Immature natural killer cell (primary cell): ENCODE data around the gene MYL10. TPM values are rescaled to one million over a fixed set of nuclear protein-coding genes. Genes with fewer than 3 reads are reported as not detected.

Experiments used
- DNase-seq, 3 donors: peaks; one replicate each; pipeline ENCODE4 v3.0.0; 2022; ENCODE audit warnings: mixed read lengths in 1 of 3
- H3K27ac Mint-ChIP-seq, 6 donors: one replicate each; pipeline ENCODE4 v1.8.0; 2020; ENCODE audit warnings: mixed read lengths in 6 of 6, mild to moderate bottlenecking in 5 of 6, inconsistent platforms in 4 of 6, moderate library complexity in 3 of 6
- H3K27me3 Mint-ChIP-seq, 3 donors: one replicate each; pipeline ENCODE4 v1.8.0; 2020 to 2021; ENCODE audit warnings: low read depth in 3 of 3, mild to moderate bottlenecking in 3 of 3, mixed read lengths in 3 of 3, moderate library complexity in 3 of 3, inconsistent platforms in 1 of 3
- H3K36me3 Mint-ChIP-seq, 3 donors: one replicate each; pipeline ENCODE4 v1.8.0; 2020; ENCODE audit warnings: mixed read lengths in 3 of 3, inconsistent platforms in 2 of 3, mild to moderate bottlenecking in 2 of 3
- H3K4me1 Mint-ChIP-seq, 2 donors: one replicate each; pipeline ENCODE4 v1.8.0; 2020; ENCODE audit warnings: inconsistent platforms in 2 of 2, mild to moderate bottlenecking in 2 of 2, mixed read lengths in 2 of 2, moderate library complexity in 1 of 2
- H3K4me3 Mint-ChIP-seq, 5 donors: one replicate each; pipeline ENCODE4 v1.8.0; 2020; ENCODE audit warnings: mild to moderate bottlenecking in 5 of 5, mixed read lengths in 5 of 5, inconsistent platforms in 3 of 5, moderate library complexity in 3 of 5
- H3K9me3 Mint-ChIP-seq, 6 donors: one replicate each; pipeline ENCODE4 v1.8.0; 2020; ENCODE audit warnings: mild to moderate bottlenecking in 6 of 6, mixed read lengths in 6 of 6, inconsistent platforms in 4 of 6, moderate library complexity in 3 of 6
- polyA plus RNA-seq, 3 donors: library from polyadenylated mRNA; unstranded; fragments of 300-500 nt; fragmentation: Illumina TruSeq; gene quantifications; one replicate each; pipeline ENCODE4 v1.2.3, GENCODE V29; 2021

The MYL10 gene
- polyA plus RNA-seq, result not detected

DNA sequence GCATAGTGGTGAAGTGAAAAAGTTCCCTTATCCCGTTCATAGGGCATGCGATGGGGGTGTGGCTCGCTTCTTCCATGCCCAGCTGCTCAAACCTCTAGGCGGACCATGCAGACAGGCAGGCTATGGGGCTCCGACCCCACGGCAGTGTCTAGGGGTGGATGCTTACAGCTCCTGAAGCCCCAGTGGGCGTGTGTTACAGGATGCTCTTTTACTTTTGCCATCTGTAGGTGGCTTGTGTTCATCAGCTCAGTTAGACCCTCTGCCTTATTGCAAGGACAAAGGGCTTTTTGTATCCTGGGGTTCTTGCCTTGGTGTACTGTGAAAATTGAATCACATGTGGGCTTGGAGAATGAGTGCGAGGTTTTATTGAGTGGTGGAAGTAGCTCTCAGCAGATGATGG is at the start of gene MYL10:
MYL10 (minus strand) TSS at position 126 of the 400 bp plus-strand sequence. CDS start 178 bp downstream, outside the sequence.
- Mint-ChIP-seq H3K4me3 (no peak within 1 kb of the TSS), H3K27ac (no peak within 1 kb of the TSS), H3K9me3 (peaks cover 0 to 2% (median 0%) of the 10 kb centered on the region in 6 donors), H3K4me1 (no peaks in the 10 kb centered on the region), H3K27me3 (peaks cover 3 to 11% (median 6%) of the 10 kb centered on the region in 3 donors), H3K36me3 (no peaks in the 10 kb centered on the region)
- no peak for DNase-seq

GRCh38 chr7:101678658-101679057 is 49.6 kb upstream of the MYL10 start:
- Mint-ChIP-seq H3K4me3 (no peak overlapping the region), H3K27ac (no peak overlapping the region), H3K9me3 (no peaks in the 10 kb centered on the region), H3K27me3 (peaks cover 1 to 7% (median 2%) of the 10 kb centered on the region in 3 donors), H3K36me3 (no peaks in the 10 kb centered on the region), H3K4me1 (no peaks in the 10 kb centered on the region)
- DNase-seq, result no peak

DNA sequence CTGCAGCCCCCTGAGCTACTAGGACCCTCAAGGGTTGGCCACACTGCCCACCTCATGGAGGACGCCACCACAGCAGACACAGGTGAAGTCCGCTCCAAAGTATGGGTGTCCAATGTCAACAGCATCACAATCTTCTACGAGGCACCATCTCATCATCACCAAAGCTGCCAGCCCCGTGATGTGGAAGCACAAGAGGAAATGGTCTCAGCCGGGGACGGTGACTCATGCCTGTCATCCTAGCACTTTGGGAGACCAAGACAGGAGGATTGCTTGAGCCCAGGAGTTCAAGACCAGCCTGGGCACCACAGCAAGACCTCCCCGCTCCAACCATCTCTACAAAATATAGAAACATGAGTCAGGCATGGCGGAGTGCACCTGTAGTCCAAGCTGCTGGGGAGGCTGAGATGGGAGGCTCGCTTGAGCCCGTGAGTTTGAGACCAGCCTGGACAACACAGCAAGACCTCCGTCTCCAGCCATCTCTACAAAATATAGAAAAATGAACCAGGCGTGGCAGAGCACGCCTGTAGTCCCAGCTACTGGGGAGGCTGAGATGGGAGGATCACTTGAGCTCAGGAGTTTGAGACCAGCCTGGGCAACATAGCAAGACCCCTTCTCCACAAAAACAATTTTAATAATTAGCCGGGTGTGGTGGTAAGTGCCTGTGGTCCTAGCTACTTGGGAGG is 48.8 kb upstream of the MYL10 start:
- Mint-ChIP-seq H3K9me3 (no peaks in the 10 kb centered on the region), H3K27ac (no peak overlapping the region)

DNA sequence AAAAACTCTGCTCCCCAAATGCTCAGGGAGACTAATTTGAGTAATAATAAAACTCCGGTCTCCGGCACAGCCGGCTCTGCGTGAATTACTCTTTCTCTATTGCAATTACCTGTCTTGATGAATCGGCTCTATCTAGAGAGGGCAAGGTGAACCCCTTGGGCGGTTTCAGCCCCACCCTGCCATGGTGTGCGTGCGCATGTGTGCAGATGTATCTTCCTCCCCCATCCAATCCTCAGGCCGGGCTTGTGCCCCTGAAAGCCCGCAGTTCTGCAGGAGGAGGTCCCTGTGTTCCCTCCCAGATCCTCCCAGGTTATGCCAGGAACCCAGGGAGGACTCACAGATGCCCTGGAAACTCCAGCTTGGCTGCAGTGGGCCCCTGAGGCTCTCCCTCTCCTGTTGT is 48.3 kb upstream of the MYL10 start:
- no peaks in the 10 kb centered on the region for H3K9me3 Mint-ChIP-seq
- H3K27ac Mint-ChIP-seq, result peak overlapping the region in 1 of 6 donors; percentile 41
- H3K4me3 Mint-ChIP-seq, result no peak overlapping the region
- H3K27me3 Mint-ChIP-seq, result peaks cover 1 to 7% (median 2%) of the 10 kb centered on the region in 3 donors
- H3K36me3 Mint-ChIP-seq, result no peaks in the 10 kb centered on the region
- no peaks in the 10 kb centered on the region for H3K4me1 Mint-ChIP-seq
- no peak for DNase-seq

More for the DNA sequence above, 48.8 kb upstream of the MYL10 start:
- no peak for DNase-seq
- Mint-ChIP-seq H3K4me1 (no peaks in the 10 kb centered on the region), H3K27me3 (peaks cover 1 to 7% (median 2%) of the 10 kb centered on the region in 3 donors), H3K36me3 (no peaks in the 10 kb centered on the region), H3K4me3 (no peak overlapping the region)

DNA sequence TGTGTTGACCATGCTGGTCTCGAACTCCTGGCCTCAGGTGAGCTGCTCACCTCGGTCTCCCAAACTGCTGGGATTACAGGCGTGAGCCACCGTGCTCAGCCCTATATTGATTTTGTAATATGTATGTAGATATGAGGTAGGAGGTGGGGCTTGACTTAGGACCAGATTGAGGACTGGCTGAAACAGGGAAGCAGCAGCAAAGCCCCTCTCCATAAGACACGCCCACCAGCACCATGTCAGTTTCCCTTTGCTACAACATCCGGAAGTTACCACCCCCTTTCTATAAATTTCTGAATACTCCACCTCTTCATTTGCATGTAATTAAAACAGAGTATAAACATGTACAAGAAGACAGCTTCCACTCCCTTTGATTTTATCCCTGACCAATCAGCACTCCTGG is 47.9 kb upstream of the MYL10 start:
- DNase-seq, result no peak
- Mint-ChIP-seq H3K9me3 (no peaks in the 10 kb centered on the region), H3K4me3 (no peak overlapping the region), H3K27ac (peak overlapping the region in 1 of 6 donors; percentile 41), H3K36me3 (no peaks in the 10 kb centered on the region), H3K4me1 (no peaks in the 10 kb centered on the region), H3K27me3 (peaks cover 1 to 8% (median 2%) of the 10 kb centered on the region in 3 donors)

GRCh38 chr7:101676062-101676598 is 47.0 kb upstream of the MYL10 start:
- Mint-ChIP-seq H3K4me3 (no peak overlapping the region), H3K27me3 (peaks cover 1 to 9% (median 2%) of the 10 kb centered on the region in 3 donors), H3K9me3 (no peaks in the 10 kb centered on the region), H3K4me1 (no peaks in the 10 kb centered on the region), H3K27ac (no peak overlapping the region), H3K36me3 (no peaks in the 10 kb centered on the region)
- DNase-seq, result no peak

GRCh38 chr7:101674439-101674838 is 45.3 kb upstream of the MYL10 start:
- DNase-seq, result no peak
- Mint-ChIP-seq H3K4me3 (no peak overlapping the region), H3K4me1 (no peaks in the 10 kb centered on the region), H3K27me3 (peaks cover 1 to 7% (median 5%) of the 10 kb centered on the region in 3 donors), H3K36me3 (no peaks in the 10 kb centered on the region), H3K9me3 (no peaks in the 10 kb centered on the region), H3K27ac (no peak overlapping the region)

- Mint-ChIP-seq H3K4me3 (no peak overlapping the region), H3K27ac (no peak overlapping the region), H3K4me1 (no peaks in the 10 kb centered on the region), H3K9me3 (no peaks in the 10 kb centered on the region), H3K27me3 (peaks cover 1 to 7% (median 5%) of the 10 kb centered on the region in 3 donors), H3K36me3 (no peaks in the 10 kb centered on the region)
- no peak for DNase-seq
Measured at GRCh38 chr7:101673951-101674350, 44.9 kb upstream of the MYL10 start.

GRCh38 chr7:101673315-101673714 is 44.2 kb upstream of the MYL10 start:
- H3K36me3 Mint-ChIP-seq, result no peaks in the 10 kb centered on the region
- no peaks in the 10 kb centered on the region for H3K9me3 Mint-ChIP-seq
- no peaks in the 10 kb centered on the region for H3K4me1 Mint-ChIP-seq
- DNase-seq, result no peak
- peaks cover 1 to 10% (median 7%) of the 10 kb centered on the region in 3 donors for H3K27me3 Mint-ChIP-seq
- H3K27ac Mint-ChIP-seq, result peak overlapping the region in 1 of 6 donors; percentile 43
- H3K4me3 Mint-ChIP-seq, result no peak overlapping the region

DNA sequence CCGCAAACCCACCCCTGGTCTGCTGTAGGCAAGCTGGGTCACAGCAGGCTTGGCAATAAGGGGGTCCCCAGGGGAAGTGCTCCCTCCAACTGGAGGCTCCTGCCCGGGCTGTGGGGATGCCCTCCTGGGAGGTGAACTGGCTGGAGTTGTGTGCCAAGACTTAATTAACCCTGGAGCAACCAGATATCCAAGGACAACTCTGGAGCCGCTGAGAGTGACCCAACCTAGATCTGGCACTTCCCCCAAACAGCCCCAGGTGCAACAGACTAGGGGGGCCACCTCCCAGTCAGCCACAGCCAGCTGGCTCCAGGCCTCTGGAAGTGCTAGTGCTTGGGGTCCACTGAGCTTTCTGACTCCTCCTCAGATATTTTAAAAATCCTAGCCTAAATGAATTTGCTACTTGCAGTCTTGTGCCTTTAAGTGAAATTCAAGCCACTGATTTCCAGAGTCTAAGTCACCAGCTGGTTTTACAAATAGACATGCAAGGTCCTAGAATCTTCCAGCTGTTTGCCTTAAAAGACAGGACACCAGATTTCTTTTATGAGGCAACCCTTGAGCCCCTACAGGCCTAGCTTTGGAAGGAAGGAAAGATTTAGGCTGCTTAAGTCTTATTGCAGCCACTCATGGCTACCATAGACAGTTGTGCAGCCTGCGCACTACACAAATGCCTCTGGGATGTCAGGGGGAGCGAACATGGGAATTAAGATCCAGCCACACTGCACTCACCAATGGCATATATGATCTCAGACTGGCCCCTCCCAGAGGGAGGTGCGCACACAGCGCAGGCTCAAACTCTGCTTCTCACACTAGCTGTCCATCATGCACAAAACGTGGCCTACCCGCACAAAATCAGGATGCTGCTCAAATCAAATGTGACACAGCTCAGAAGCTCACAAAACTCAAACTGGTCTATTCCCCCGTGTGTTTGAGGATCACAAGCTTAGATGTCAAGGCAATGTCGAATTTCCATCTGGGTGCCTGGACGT is 42.6 kb upstream of the MYL10 start:
- Mint-ChIP-seq H3K9me3 (no peaks in the 10 kb centered on the region), H3K4me3 (no peak overlapping the region), H3K27me3 (peaks cover 0 to 9% (median 3%) of the 10 kb centered on the region in 3 donors), H3K27ac (no peak overlapping the region), H3K36me3 (no peaks in the 10 kb centered on the region), H3K4me1 (no peaks in the 10 kb centered on the region)
- DNase-seq, result no peak

DNA sequence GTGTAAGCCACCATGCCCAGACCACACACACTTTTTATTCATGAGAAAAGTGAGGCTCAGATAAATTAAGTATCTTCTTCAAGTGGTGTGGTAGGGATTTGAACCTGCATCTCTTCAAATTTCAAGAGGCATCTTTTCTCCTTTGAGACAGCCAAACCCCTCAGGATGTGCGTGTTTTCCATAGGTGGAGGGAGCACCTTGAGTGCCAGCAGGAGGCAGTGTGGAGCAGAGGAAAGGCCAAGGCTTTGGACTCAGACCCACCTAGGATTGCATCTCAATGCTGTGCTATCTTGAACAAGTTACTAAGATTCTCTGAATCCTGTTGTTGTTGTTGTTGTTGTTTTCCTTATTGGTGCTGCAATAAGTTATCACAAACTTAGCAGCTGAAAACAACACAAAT is 40.2 kb upstream of the MYL10 start:
- Mint-ChIP-seq H3K27me3 (peaks cover 0 to 9% (median 3%) of the 10 kb centered on the region in 3 donors), H3K4me1 (no peaks in the 10 kb centered on the region), H3K4me3 (no peak overlapping the region), H3K36me3 (no peaks in the 10 kb centered on the region), H3K27ac (no peak overlapping the region), H3K9me3 (no peaks in the 10 kb centered on the region)
- no peak for DNase-seq

DNA sequence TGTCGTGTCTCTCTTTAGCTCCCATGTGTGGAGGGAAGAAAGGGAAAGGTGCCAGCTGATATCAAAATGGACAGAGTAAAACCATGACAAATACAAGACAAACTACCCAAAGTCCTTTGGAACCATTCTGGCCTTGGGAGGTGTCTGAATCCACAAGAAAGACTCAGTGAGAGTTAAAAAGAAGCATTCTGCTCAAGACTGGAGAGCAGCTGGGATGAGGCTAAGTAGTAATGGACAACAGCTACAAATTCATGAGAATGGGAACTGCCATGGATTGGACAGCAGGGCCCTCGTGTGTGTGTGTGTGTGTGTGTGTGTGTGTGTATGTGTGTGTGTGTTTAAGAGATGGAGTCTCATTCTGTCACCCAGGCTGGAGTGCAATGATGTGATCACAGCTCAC is 39.6 kb upstream of the MYL10 start:
- H3K4me3 Mint-ChIP-seq, result no peak overlapping the region
- H3K27me3 Mint-ChIP-seq, result peaks cover 0 to 9% (median 3%) of the 10 kb centered on the region in 3 donors
- no peak overlapping the region for H3K27ac Mint-ChIP-seq
- no peak for DNase-seq
- no peaks in the 10 kb centered on the region for H3K9me3 Mint-ChIP-seq
- no peaks in the 10 kb centered on the region for H3K4me1 Mint-ChIP-seq
- H3K36me3 Mint-ChIP-seq, result no peaks in the 10 kb centered on the region

DNA sequence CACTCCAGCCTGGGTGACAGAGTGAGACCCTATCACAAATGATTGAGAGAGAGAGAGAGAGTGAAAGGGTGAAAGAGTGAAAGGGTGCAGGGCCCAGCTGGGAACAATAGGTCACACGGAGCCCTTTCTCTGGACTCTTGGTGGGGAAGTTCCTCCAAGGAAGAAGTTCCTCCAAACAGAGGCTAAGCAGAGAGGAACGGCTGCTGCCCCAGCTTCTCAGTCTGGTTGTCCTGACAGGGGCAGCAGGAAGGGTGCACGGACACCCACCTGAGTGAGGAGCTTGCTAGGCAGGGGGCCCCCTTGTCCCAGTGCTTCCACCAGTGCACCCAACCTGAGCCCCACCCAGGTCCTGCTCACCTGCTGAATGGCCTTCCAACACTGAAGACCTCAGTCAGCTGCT is 38.8 kb upstream of the MYL10 start:
- Mint-ChIP-seq H3K4me3 (no peak overlapping the region), H3K9me3 (no peaks in the 10 kb centered on the region), H3K36me3 (no peaks in the 10 kb centered on the region), H3K27ac (no peak overlapping the region), H3K27me3 (peaks cover 0 to 9% (median 3%) of the 10 kb centered on the region in 3 donors), H3K4me1 (no peaks in the 10 kb centered on the region)
- DNase-seq, result no peak

DNA sequence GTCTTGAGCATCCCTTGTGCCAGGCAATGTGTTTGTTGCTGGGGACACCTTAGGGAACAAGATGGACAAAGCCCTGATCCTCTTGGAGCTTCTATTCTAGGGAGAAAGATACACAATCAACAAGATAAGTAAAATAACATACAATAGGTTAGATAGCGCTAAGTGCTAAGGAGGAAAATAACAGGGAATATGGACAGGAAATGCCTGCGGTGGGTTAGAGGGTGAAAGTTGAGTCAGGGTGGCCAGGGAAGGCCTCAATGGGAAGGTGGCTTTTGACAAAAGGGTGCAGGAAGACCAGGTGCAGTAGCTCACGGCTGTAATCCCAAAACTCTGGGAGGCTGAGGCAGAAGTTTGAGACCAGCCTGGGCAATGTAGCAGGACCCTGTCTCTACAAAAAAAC is 38.3 kb upstream of the MYL10 start:
- H3K27ac Mint-ChIP-seq, result no peak overlapping the region
- no peaks in the 10 kb centered on the region for H3K36me3 Mint-ChIP-seq
- no peak overlapping the region for H3K4me3 Mint-ChIP-seq
- no peak for DNase-seq
- H3K9me3 Mint-ChIP-seq, result no peaks in the 10 kb centered on the region
- no peaks in the 10 kb centered on the region for H3K4me1 Mint-ChIP-seq
- H3K27me3 Mint-ChIP-seq, result peaks cover 0 to 9% (median 4%) of the 10 kb centered on the region in 3 donors
